GM10248 (cell line): ENCODE results near the gene DNAH17.

ENCODE experiments used
- CTCF ChIA-PET: fragments of 300-600 bp; sonication (Branson Sonifier 250); formaldehyde crosslinking; extraction: SDS; loops from one replicate; lab custom pipeline; 2021; ENCODE audit warnings: antibody characterized with exemption; lab: Yijun Ruan, JAX
- POLR2A ChIA-PET: fragments of 350-650 bp; sonication (Branson Sonifier 250); formaldehyde crosslinking; extraction: SDS; loops from one replicate; lab custom pipeline; 2020; ENCODE audit warnings: antibody characterized with exemption; lab: Yijun Ruan, JAX
- DNase-seq: peaks from one replicate; pipeline ENCODE4 v3.0.0; 2012; ENCODE audit errors: extremely low spot score
- CTCF ChIP-seq: IDR thresholded peaks from 2 replicates; pipeline ENCODE4 v1.5.1; 2012; ENCODE audit warnings: mild to moderate bottlenecking, low read depth; ENCODE audit errors: extremely low read depth, missing control alignments, control extremely low read depth

Gene DNAH17

GRCh38 chr17:78576389-78577112 is 645 bp downstream of the DNAH17 start:
- DNase-seq, result no peak
- ChIA-PET POLR2A (no interaction called here), CTCF (no interaction called here)
- no peak for TF ChIP-seq CTCF

GRCh38 chr17:78575899-78576298 is 1.3 kb downstream of the DNAH17 start:
- ChIA-PET CTCF (no interaction called here), POLR2A (interaction anchor here (0.5 kb wide), 1 partner anchor 245 kb away, joined by 3 read pairs; no protein-coding TSS in a partner anchor)
- no peak for TF ChIP-seq CTCF
- no peak for DNase-seq

GRCh38 chr17:78575340-78575739 is 1.9 kb downstream of the DNAH17 start:
- TF ChIP-seq CTCF, result no peak
- ChIA-PET POLR2A (interaction anchor here (0.5 kb wide), 1 partner anchor 244 kb away, joined by 3 read pairs; no protein-coding TSS in a partner anchor), CTCF (no interaction called here)
- DNase-seq, result no peak

GRCh38 chr17:78573955-78574354 is 3.2 kb downstream of the DNAH17 start:
- DNase-seq, result no peak
- CTCF ChIA-PET, result no interaction called here
- TF ChIP-seq CTCF, result no peak

GRCh38 chr17:78572239-78573205 is 4.7 kb downstream of the DNAH17 start:
- no peak for TF ChIP-seq CTCF
- POLR2A ChIA-PET, result no interaction called here
- DNase-seq, result no peak
- CTCF ChIA-PET, result interaction anchor here (0.6 kb wide), 1 partner anchor 704 kb away, joined by 3 read pairs; no protein-coding TSS in a partner anchor

More at GRCh38 chr17:78573955-78574354, 3.2 kb downstream of the DNAH17 start:
- POLR2A ChIA-PET, result no interaction called here

- CTCF ChIA-PET, result no interaction called here
- POLR2A ChIA-PET, result no interaction called here
- TF ChIP-seq CTCF, result no peak
- no peak for DNase-seq
Measured at GRCh38 chr17:78571329-78571728, 5.9 kb downstream of the DNAH17 start.
